NCI-H748 (cell line): ENCODE results near the gene CLCN5.
"Not testable (repeated sequence)": the region's sequence is repeated elsewhere in the genome, so short reads cannot be mapped to it uniquely, and the experiment has no call there.

ENCODE experiments used
- DNase-seq: peaks from one replicate; lab custom pipeline; 2025; ENCODE audit not compliant: unreplicated experiment; lab: John Stamatoyannopoulos, UW

Gene CLCN5

DNA sequence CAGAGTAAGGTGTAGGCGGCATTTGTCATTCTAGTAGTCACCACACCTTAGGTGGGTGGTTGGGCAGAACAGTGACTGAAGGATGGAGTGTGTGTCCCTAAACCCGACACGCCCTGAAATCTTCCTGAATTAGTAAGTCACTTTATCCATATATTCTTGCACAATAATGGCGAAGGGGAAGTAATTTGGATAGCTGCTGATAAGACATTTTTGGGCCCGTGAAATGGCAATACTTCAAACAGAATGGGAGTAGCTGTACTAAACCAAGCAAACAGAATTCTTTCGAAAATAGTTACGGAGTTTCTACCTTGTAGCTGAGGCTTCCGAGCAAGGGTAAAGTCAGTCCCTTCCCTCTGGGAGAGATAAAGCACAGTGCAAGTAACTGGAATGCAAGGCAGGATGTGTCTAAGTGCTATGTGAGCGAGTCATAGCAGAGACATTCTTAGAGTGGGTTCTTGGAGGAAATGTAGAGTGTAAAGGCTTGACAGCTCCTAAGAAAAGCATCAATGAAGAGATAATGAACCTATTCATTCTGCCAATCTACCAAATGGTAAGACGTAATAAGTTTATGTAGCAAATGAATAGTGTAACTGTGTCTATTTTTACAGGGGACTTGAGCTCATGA is 72.8 kb downstream of the CLCN5 start:
- DNase-seq: no peak

DNA sequence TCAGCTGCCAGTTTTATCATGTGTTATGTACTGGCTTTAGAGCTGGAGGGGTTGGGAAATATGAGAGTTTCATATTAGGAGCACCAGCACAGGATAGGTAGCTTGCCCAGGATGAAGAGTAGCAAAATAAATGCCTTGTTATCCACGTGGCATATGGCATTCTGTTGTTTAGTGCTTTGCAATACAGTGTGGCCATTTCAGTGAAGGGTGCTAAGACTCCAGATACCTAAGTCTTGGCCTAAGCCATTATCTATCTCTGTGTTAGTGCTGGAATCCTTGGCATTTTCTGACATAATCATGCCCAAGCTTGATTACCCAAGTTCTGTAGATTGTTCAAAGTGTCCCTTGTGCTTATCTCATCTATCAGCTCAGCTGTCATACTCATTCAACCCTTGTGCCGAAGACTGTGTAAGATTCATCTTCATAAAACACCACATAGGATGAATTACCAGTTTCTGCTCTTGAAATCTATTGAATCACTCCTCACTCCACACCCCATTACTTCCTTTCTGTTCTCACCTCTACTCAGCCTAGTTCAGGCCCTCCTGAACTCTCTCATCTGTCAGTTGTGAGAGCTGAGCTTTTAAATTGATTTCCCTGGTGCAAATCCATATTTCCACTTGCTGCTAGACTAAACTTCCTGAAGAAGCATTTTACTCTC is 73.5 kb downstream of the CLCN5 start:
- DNase-seq: no peak

DNA sequence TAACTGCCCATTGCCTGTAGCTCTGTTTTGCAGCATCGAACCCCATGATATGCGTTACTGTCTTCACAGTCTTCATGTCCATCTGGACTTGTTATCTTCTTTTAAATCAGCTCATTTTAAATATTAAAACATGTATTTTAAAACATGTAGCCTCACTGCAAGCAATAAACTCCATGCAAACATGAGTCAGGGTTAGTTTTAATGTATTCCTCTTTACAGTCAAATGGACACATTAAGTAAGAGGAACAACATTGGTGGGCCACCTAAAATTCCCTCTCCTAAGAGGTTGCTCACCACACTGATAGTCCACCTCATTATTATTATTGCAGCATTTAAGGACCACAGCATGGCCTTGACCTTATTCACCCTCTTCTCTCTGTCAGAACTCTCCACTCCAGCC is 74.1 kb downstream of the CLCN5 start:
- no peak for DNase-seq

DNA sequence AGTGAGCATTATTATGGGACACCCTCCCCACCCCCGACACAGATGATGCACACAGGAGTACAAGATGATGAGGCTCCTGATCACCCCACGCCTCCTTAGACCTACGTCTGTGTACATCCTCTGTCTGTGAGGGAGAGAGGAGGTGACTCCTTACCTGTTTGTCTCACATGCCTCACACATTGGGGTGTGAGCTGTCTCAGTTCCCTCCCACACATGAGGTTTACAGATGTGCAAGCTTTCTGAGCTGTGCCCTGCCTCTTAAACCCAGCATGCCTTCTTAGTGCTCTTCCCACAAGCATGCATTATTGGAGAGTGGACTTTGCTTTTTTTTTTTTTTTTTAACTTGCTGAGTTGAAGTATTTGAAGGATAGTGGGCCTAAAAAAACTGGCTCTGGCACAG is 76.7 kb downstream of the CLCN5 start:
- no peak for DNase-seq

DNA sequence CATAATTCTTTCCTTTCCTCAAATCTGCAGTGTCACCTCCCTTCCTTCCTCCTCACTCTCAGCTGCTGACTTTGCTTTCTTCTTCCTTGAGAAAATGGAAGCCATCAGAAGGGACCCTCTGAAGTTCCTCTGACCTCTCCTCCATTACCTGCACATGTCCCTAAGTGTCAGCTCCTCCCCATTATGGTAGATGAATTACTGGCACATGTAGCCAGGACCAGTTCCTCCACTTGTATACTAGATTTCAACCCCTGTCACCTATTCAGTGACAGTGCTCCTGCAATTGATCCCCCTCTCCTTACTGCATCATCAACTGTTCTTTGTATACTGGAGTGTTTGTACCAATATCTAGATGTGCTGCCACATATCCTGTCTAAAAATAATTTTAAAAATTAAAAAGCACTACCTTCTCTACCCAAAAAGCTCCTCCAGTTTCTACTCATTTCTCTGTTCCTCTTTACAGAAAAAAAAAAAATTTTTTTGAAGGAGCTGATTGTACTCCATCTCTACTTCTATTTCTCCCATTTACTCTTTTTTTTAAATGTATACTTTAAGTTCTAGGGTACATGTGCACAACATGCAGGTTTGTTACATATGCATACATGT is 78.6 kb downstream of the CLCN5 start:
- DNase-seq: no peak

DNA sequence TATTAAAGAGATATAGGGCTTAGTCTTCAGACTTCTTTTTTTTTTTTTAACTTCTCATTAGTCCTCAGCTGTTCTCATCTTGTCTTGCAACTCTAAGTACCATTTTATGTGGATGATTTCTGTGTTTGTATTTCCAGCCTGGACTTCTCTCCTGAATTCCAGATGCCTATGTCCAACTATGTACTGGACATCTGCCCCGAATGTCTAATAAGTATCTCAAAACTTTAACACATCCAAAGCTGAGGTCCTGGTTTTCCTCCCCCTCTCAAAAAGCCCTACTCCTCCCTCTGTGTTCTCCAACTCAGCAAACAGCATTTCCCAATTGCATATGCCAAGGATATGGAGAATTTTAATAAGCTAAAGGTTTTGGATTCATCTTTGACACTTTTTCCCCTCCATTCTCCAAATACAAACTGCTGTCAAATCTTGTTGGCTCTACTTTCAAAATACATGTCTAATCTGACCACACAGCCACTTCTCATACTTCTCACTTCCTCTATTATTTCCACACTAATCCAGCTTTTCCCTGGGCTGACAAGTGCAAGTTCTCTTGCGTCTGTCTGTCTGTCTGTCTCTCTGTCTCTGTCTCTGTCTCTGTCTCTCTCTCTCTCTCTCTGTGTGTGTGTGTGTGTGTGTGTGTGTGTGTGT is 79.8 kb downstream of the CLCN5 start:
- DNase-seq: no peak

DNA sequence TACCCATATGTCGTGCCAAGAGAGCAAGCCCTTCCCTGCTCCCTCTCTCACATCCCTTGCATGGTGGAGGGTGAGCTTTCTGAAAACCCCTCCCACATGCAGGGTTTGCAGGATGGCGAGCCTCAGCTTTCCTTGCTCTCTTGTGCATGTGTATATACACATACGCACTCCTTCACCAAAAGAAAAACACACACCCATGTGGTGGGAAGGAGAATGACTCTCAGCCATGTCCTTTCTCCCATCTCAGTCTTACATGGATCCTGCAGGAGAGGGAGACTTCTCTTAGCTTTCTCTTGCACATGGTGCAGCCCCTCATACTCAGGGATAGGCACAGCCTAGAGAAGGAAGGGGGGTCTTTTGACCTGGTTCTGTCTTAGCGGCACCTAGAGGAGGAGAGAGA is 81.1 kb downstream of the CLCN5 start:
- DNase-seq: no peak

DNA sequence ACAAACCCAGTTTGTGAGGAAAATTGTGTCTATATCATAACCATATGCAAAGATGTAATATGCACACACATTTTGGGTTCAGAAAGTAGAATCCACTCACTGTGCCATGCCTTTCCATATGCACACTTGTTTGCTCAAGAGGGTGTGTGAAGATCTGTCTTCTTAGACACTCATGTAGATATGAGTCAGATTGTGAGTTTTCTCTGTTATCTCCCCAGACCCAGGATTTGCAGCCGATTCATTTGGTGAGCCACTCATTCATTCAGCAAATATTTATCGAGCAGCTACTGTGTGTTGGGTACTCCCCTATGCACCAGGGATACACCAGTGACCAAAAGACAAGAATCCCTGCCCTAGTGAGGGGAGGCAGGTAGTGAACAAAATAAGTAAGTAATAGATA is 81.5 kb downstream of the CLCN5 start:
- no peak for DNase-seq

DNA sequence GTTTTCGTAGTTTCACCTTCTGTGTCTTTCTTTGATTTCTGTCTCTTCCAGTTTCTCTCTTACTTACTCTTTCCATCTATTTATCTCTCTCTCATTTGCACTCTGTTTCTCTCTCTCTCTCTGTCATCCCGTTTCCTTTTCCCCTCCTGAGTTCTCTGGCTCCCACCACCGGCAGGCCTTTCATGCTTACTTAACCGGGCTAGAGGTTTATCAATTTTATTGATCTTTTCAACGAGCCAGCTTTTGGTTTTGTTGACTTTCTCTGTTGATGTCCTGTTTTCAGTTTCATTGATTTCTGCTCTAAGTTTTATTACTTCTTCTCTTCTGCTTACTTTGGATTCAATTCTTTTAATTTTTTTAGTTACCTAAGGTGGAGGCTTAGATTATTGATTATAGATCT is 103.2 kb downstream of the CLCN5 start:
- DNase-seq: not testable (repeated sequence)

DNA sequence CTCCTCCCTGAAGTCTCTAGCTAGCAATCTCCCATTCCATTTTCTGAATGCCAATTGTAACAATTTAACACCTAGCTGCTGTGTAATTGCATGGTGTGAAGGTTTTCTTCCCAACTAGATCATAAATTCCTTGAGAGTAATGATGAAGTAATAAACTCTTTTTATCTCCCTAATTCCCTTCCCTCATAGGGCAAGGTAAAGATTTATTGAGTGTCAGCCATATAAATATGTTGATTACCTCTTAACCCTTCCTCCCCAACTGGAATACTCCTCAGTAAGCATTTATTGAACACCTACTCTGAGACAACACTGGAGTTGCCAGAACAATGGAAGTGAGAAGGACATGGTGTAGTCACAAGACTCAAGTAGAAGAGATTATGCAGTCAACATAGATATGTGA is 112.7 kb downstream of the CLCN5 start:
- DNase-seq: no peak

DNA sequence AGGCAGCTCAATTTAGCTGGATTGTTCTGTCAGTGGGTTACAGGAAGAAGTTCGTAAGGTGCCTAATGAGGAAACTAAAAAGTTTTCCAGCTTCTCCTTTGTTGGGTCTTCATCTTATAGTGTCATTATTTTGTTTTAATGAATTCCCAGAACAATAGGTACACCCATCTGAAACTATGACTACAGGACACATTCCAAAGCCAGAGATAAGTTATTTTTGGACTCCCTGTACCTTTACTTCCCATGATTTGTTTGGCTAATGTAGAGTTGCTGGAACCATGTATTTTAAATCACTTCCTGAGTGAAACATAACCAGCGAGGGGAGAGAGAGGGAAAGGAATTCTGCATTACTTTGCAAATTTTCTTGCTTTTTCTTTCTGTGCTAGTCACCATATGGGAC is 114.0 kb downstream of the CLCN5 start:
- no peak for DNase-seq

DNA sequence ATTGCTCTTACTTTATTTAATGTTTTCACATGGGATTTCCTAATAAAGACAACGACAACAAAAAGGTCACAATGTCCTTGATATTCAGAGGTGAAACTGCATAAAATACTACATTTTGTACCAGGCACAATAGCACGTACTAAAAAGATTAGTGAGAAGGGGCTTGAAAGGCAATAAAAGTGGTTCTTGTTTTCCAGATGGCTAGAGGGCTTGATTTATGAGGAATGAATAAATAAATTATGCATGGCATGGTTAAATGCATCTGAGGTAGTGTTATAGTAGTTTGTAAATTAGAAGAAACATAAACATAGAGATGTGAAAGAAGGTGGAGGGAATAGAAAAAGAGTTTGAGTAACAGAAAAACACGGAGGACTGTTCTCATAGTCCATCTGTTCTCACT is 123.4 kb downstream of the CLCN5 start:
- DNase-seq: no peak

DNA sequence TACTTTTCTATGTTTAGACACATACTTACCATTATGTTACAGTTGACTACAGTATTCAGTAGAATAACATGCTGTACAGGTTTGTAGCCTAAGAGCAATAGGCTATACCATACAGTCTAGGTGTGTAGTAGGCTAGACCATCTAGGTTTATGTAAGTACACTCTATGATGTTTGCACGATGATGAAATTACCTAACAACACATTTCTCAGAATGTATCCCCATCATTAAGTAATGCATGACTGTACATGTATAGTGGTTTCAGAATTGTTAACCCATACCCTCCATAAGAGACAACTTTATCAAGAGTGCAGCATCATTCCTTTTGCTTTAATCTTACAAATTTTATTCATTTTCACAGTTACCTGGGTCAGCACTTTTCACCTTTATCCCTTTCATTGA is 126.8 kb downstream of the CLCN5 start:
- DNase-seq: no peak

DNA sequence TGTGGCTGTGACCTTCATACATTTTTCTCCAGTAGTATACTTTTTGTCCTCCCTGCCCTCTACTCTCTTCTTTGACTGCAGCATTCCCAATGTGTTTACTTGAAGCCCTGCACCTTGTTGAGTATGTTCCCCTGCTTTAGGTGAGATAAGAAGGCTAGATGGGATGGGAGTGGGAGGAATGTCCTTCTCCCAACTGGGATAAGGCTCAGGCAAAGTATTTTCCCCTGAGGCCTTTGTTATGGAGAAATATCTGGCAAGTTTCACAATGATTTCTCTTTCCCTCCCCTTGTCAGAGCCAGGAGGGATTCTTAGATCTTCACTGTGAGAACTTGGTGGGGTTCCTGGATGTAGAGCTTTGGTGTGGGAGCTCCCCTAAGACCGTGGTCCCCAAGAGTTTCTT is 131.8 kb downstream of the CLCN5 start:
- DNase-seq: no peak

DNA sequence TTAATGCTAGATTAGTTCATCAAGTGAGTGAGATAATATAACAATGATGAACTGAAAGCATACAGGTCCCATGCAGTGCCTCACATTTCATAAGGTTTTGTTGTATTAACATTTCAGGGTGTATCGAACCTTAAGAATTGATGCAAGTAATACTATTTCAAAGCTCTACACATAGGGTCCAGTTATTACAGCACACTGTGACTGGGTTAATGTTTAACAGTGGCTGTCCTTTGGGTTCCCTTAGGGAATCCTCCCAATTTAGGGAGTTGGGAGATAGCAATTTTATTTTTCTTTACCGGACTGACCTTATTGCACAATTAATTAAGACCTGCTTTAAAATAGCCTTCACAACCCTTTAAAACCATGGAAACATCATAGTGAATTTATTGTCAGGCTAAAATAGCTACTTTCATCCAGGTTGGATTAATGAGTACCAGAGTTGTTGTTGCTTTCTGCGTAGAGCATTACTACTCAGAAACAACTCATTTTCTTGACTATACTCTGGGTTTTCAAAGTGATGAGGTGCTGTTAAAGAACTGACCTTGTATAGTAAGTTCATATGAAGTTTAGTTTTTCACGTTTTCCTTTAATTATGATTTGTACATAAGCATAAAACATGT is 144.0 kb downstream of the CLCN5 start:
- no peak for DNase-seq

DNA sequence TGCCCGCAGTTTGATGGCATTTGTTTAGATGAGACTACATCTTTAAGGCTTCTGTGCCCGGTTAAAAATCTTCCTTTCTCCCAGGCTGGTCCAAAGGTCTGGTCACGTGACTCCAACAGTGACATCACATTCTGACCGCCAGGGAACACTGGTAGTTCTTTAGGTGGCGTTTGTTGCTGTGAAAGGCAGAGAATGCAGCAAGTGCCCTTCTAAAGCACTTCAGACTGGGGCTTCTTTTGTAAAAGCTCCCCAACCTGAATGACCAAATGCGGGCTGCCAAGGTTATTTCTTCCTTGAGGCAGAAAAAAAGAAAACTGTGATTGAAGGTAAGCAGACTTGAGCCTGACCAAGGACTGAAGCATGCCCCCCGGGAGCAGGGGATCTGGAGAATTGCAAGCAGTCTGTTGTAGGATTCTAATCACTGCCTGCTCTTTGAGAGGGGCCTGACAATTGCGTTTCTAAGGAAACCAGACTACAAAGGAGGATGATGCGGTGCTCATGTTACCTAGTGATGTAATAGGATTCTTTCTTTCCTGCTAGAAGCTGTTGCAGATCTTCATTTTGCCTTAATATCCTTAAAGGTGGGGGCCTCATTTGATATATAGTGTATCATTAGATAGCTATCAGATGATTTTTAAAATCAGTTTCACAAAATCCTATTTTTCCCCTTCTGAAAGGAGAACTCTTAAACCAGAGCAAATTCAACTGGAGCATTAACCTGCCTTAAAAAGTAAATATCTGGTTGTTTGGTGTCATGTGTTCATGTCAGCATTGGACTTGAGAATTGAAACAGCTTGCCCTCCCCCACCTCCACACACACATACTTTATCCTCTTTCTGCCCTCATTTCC is 145.3 kb downstream of the CLCN5 start:
- DNase-seq: peak; percentile 91

DNA sequence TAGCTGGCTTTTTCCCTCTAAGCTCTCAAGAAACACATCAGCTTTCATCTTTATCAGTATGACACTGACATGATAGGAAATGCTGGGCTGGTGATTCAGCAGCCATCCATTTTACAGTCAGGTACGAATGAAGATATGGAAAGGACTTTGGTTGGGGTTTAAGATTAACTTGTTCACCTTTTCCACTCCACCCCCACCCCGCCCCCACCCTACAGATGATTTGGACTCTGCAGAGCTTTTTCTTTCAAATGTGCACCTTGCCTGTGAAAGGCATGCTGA is 145.8 kb downstream of the CLCN5 start:
- DNase-seq: no peak

DNA sequence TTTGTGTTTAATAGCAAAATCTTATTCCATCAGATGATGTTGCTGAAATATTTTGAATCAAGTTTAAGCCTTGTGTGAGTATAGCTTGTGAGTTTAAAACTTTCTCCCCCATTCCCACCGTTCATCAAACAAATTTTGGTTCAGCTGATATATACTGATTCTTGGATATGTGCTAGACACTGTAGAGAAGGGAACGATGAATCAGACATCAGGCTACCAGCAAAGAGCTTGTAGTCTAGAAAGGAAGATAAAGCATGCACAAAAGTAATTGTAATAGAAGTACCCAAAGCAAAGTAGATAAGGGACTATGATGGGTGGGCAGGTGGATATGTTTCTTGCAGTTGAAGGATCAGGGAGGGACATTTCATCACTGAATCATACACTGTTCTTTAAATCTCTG is 146.5 kb downstream of the CLCN5 start:
- no peak for DNase-seq

DNA sequence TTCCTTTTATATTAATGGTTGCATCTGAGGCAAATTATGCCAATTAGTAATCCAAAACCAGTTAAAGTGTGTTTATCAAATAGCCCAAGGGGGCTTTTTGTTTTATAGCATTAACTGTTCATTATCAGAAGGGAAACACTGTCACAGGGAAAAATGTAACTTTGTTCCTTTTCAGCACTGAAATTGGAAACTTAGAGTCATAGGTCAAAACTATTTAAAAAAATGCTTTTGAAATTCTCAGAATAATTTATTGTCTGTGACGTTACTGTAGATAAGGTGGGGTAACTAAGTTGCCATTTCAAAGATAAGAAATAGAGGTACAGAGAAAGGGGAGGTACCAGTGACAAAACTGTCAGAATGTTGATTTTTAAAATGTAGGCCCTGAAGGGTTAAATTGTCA is 149.1 kb downstream of the CLCN5 start:
- DNase-seq: peak; percentile 28

DNA sequence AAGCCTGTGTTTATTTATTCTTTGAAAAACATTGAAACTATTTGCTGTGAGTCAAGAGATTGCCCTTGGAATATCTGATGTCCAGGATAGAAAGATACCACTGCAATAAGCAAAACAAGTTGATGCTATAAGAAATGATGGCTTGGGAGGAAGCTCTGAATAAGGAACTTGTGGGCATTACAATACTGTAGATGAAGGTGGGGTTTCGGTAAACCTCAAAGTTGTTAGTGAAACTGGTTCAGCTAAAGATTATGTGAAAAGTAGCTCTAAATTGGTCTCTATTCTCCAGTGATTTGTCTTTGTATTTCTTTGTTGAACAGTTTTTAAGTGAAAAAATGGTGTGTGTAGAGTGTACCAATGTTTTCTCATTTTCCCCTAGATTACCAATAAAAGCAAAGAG is 149.7 kb downstream of the CLCN5 start:
- no peak for DNase-seq

DNA sequence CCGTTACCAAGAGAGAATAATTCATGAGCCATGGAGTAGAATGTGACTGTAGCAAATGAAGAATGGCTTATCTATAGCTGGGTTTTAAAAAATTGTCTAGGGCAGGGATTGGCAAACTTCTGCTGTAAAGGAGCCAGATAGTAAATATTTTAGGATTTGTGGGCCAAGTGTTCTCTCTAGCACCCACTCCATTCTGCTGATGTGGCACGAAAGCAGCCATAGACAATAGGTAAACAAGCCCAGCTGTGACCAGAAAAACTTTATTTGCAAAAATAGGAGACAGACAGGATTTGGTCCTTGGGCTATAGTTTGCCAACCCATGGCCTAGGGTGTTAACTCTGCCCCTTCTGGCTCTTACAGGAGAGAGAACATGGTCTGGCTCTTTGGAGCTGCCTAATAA is 151.2 kb downstream of the CLCN5 start:
- DNase-seq: no peak
